Fibroblast of the aortic adventitia (primary cell): ENCODE data around the gene TNPO2. TPM values are rescaled to one million over a fixed set of nuclear protein-coding genes. Genes with fewer than 3 reads are reported as not detected.

ENCODE experiments used
- DNase-seq: peaks from one replicate; pipeline ENCODE4 v3.0.0-alpha.2; 2010; ENCODE audit warnings: low read depth
- H3K4me3 ChIP-seq: 2 replicates; pipeline ENCODE4 v1.5.1; 2011; ENCODE audit warnings: low read depth, mild to moderate bottlenecking, control low read depth, low read length, moderate library complexity
- CTCF ChIP-seq: IDR thresholded peaks from 2 replicates; pipeline ENCODE4 v1.5.1; 2011; ENCODE audit warnings: mild to moderate bottlenecking, low read length, control low read depth, inconsistent platforms; ENCODE audit not compliant: insufficient read depth
- total RNA-seq: library from RNA; depleted of rRNA; stranded (reverse); fragments of >200 nt; gene quantifications from 2 replicates; pipeline ENCODE4 v1.2.3, GENCODE V29; 2012; ENCODE audit warnings: low replicate concordance

The TNPO2 gene
- total RNA-seq, 1 donor = 57.3 TPM

DNA sequence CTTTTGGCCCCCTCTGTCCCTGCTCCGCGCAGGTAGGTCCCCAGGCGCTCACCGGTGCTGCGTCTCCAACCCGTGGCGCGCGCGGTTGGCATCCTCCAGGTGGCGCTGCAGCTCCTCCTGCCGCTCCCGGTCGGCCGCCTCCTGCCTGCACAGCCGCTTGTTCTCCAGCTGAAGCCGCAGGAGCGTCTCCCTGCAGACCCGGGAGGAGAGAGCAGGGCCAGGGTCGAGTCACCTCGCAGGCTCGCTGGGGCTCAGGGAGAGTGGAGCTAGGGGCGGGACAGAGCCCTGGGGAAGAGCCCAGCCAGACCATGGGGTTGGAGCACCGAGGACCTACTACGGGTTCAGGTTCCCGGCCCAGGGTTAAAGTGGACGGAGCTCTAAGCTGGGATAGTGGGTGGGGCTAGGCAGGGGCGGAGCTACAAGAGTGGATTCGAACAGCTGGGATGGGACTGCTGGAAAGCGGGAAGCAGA, 42.4 kb upstream of the TNPO2 start:
- TF ChIP-seq CTCF = peak; percentile 83
- DNase-seq = peak; percentile 77
- peak overlapping the region; percentile 66 for H3K4me3 ChIP-seq

GRCh38 chr19:12764698-12765097, 41.0 kb upstream of the TNPO2 start:
- no peak for DNase-seq
- TF ChIP-seq CTCF = no peak
- H3K4me3 ChIP-seq = no peak overlapping the region

DNA sequence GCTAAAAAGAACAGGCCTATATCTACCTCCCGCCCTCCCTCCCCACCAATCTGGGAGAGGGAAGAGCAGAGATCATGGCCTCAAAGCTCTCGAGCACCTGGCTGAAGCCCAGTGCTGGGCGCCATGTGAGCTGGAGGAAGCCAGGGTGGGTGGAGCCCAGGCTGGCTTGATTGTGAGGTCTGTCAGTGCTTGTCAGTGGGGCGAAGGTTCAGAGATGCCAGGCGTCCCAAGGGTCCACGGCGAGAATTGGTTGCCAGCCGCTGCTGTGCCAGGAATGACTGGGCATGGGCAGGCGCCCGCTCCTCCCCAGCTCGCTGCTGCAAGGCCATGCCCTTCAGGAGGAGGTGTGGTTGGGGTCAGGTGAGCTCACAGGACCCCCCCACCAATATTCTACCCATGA, 39.4 kb upstream of the TNPO2 start:
- no peak for DNase-seq
- H3K4me3 ChIP-seq = no peak overlapping the region
- TF ChIP-seq CTCF = no peak

DNA sequence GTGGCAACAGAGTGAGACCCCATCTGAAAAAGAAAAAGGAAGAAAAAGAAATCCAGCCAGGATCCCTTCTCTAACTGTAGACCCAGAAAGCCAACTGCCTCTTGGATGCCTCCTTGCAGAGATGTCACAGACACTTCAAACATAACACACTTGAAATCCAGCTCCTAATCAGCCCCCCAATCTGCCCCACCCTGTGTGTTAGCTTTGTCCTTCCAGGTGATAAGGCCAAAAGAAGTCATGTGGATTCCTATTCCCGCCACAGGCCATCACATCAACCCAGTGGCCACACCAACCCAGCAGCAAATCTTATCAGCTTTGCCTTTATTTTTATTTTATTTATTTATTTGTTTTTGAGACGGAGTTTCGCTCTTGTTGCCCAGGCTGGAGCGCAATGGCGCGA, 36.0 kb upstream of the TNPO2 start:
- no peak for DNase-seq
- no peak overlapping the region for H3K4me3 ChIP-seq
- no peak for TF ChIP-seq CTCF

DNA sequence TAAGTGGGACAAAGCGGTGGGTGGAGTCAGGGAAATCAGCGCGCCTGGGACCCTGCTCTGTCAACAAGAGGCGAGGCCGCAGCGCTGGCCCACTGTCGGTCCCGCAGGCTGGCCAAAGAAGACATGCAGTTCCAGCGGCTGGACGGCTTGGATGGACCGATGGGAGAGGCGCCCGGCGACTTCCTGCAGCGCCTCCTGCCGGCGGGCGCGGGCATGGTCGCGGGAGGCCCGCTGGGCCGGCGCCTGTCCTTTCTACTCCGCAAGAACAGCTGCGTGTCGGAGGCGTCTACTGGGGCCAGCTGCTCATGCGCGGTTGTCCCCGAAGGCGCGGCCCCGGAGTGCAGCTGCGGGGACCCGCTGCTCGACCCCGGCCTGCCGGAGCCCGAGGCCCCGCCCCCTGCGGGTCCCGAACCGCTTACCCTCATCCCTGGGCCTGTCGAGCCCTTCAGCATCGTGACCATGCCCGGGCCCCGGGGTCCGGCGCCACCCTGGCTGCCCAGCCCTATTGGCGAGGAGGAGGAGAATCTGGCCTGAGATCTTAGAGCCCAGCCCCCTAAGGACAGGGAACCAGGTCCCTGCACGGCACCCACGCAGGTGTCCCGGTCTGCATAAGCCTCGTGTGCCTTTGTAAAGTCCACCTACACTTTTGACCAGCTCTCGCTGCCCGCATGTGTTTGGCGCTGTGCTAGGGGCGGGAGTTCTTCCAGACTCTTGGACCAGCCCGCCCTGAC, 34.0 kb upstream of the TNPO2 start:
- DNase-seq = peak; percentile 57
- TF ChIP-seq CTCF = peak; percentile 63
- peak overlapping the region; percentile 50 for H3K4me3 ChIP-seq

DNA sequence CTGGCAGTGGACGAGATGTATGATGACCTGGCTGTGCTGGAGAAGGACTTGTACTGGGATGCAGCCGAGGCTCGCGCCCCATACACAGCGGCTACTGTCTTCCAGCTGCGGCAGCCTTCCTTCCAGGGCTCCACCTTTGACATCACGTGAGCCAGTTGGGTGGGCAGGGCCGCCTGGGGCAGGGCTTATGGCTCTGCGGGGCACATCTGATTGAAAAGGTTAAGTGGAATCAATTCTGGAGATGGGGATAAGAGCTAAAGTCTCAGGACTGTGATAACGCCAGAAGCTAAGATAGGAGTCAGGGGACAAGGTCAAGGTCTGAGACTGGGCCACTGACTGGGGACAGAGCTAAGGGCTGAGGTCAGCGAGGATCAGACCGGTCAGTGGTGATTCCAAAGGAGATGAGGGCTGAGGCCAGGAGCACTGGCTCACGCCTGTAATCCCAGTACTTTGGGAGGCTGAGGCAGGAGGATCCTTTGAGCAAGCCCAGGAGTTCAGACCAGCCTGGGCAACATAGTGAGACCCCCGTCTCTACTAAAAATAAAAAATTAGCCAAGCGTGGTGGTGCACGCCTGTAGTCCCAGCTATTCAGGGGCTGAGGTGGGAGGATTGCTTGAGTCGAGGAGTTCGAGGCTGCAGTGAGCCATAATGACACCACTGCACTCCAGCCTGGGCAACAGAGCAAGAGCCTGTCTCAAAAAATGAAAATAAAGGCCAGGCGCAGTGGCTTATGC, 32.6 kb upstream of the TNPO2 start:
- no peak overlapping the region for H3K4me3 ChIP-seq
- no peak for DNase-seq
- no peak for TF ChIP-seq CTCF
